ENCODE data around the gene SLC43A3.

GRCh38 chr11:57376095-57377090 is 50.5 kb downstream of the SLC43A3 start:
- TF ChIP-seq POLR2AphosphoS5 (IDR thresholded peaks at IDR 0.05) (no peak), CTCF (IDR thresholded peaks at IDR 0.05) (no peak)
